Fibroblast of lung (primary cell): ENCODE results near the gene ANKFY1.

Source experiments
- EZH2 ChIP-seq: IDR thresholded peaks from 2 replicates; pipeline ENCODE4 v1.5.1; 2012; ENCODE audit warnings: low read length, control low read depth, mild to moderate bottlenecking; ENCODE audit errors: missing control alignments
- TF ChIP-seq, protein P1 (sequence below), 2 donors: IDR thresholded peaks in 1 of 2; conservative IDR thresholded peaks in 1 of 2; 1 replicate in 1 of 2; 2 replicates in 1 of 2; pipeline ENCODE4 v1.5.1; 2011 to 2012; ENCODE audit warnings: low read length in 2 of 2, control low read depth in 1 of 2, inconsistent platforms in 1 of 2, low read depth in 1 of 2, mild to moderate bottlenecking in 1 of 2

GRCh38 chr17:4187076-4187475, 76.7 kb downstream of the ANKFY1 start:
- TF ChIP-seq, protein P1, sequence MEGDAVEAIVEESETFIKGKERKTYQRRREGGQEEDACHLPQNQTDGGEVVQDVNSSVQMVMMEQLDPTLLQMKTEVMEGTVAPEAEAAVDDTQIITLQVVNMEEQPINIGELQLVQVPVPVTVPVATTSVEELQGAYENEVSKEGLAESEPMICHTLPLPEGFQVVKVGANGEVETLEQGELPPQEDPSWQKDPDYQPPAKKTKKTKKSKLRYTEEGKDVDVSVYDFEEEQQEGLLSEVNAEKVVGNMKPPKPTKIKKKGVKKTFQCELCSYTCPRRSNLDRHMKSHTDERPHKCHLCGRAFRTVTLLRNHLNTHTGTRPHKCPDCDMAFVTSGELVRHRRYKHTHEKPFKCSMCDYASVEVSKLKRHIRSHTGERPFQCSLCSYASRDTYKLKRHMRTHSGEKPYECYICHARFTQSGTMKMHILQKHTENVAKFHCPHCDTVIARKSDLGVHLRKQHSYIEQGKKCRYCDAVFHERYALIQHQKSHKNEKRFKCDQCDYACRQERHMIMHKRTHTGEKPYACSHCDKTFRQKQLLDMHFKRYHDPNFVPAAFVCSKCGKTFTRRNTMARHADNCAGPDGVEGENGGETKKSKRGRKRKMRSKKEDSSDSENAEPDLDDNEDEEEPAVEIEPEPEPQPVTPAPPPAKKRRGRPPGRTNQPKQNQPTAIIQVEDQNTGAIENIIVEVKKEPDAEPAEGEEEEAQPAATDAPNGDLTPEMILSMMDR (conservative IDR thresholded peaks at IDR 0.05 in 1 of 2, IDR thresholded peaks at IDR 0.05 in 1 of 2; ENCODE audit: low read depth in 1 of 2, low read length in 2 of 2): no peak
- no peak for TF ChIP-seq EZH2
